ENCODE data around the gene KIRREL2. TPM values are rescaled to one million over a fixed set of nuclear protein-coding genes. Genes with fewer than 3 reads are reported as not detected.
"Not testable (repeated sequence)": the region's sequence is repeated elsewhere in the genome, so short reads cannot be mapped to it uniquely, and the experiment has no call there.

KIRREL2 gene
- total RNA-seq, 8 experiments from 2014 or later = 0.10 to 6.2 (median 1.3) TPM

GRCh38 chr19:35830986-35831385 lies 25.7 kb upstream of the KIRREL2 start:
- no peaks in the 10 kb centered on the region for H3K4me1 ChIP-seq (replicated peaks in 1 of 2)
- in situ Hi-C loops (cut with MboI; ENCODE audit: low pct_unique_long_range_greater_than_20kb in 2 of 9, low sequenced_read_pairs in 9 of 9, unreplicated experiment in 9 of 9) = no loop called here
- 27 to 90% (median 40%) methylated on average over 1 to 6 of the region's 18 CpGs; no CpG with 5 or more reads in 3 of the 10 experiments for WGBS, 10 experiments
- ATAC-seq (replicated peaks in 6 of 8) = no peak
- no peak overlapping the region for H3K27ac ChIP-seq
- H3K4me3 ChIP-seq = no peak overlapping the region

DNA sequence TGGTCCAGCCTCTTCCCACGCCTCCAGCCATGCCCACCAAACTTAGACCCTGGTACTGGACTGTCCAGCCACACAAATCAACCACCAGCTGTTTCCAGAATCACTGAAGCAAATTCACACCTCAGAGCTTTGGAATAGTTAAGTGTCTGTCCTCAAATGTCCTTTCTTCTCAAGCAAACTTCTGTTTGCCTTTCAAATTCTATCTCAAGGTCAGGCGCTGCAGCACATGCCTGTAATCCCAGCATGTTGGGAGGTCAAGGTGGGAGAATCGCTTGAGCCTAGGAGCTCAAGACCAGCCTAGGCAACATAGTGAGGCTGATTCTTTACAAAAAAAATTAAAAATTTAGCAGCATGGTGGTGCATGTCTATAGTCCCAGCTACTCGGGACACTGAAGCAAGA lies 24.7 kb upstream of the KIRREL2 start:
- no peak for ATAC-seq (replicated peaks in 6 of 8)
- no peak overlapping the region for H3K4me3 ChIP-seq
- 0 to 83% (median 37%) methylated on average over 1 to 3 of the region's 4 CpGs; no CpG with 5 or more reads in 2 of the 10 experiments for WGBS, 10 experiments
- H3K27ac ChIP-seq = no peak overlapping the region
- no peaks in the 10 kb centered on the region for H3K4me1 ChIP-seq (replicated peaks in 1 of 2)
- in situ Hi-C loops (cut with MboI; ENCODE audit: low pct_unique_long_range_greater_than_20kb in 2 of 9, low sequenced_read_pairs in 9 of 9, unreplicated experiment in 9 of 9) = no loop called here

DNA sequence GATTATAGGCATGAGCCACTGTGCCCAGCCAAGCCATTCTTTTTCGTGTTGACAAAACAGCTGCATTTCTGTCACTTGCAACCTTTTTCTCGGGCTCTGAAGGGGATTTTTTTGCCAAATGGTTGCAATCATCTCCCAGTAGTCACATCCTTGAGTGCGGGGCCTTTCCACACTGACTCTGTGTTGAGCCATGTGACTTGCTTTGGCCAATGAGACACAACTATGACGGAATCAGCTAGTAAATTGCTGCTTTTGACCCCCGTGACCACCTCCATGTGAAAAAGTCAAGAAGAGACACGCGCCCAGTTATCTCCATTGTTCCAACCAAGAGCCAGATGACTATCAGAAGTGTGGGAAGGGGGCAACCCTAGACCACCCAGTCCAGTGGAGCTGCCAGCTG lies 22.7 kb upstream of the KIRREL2 start:
- Histone ChIP-seq H3K4me3 (no peak overlapping the region), H3K27ac (no peak overlapping the region), H3K4me1 (replicated peaks in 1 of 2) (no peaks in the 10 kb centered on the region)
- peak in 4 of 8 experiments; percentile 27 to 77 (median 36) for ATAC-seq (replicated peaks in 6 of 8)
- in situ Hi-C loops (cut with MboI; ENCODE audit: low pct_unique_long_range_greater_than_20kb in 2 of 9, low sequenced_read_pairs in 9 of 9, unreplicated experiment in 9 of 9) = no loop called here
- 0 to 72% (median 50%) methylated on average over 1 to 7 of the region's 7 CpGs; no CpG with 5 or more reads in 3 of the 10 experiments for WGBS, 10 experiments

GRCh38 chr19:35836096-35836495 lies 20.6 kb upstream of the KIRREL2 start:
- H3K27ac ChIP-seq; in situ Hi-C loops (cut with MboI; ENCODE audit: low pct_unique_long_range_greater_than_20kb in 2 of 9, low sequenced_read_pairs in 9 of 9, unreplicated experiment in 9 of 9); H3K4me3 ChIP-seq; ATAC-seq (replicated peaks in 6 of 8); H3K4me1 ChIP-seq (replicated peaks in 1 of 2): not testable (repeated sequence)
- WGBS, 10 experiments = 7 to 63% (median 46%) methylated on average over 1 to 7 of the region's 11 CpGs; no CpG with 5 or more reads in 3 of the 10 experiments

GRCh38 chr19:35841961-35842595 lies 14.6 kb upstream of the KIRREL2 start:
- 19 to 82% (median 44%) methylated on average over 2 to 10 of the region's 13 CpGs; no CpG with 5 or more reads in 5 of the 10 experiments for WGBS, 10 experiments
- H3K4me3 ChIP-seq = no peak overlapping the region
- H3K4me1 ChIP-seq (replicated peaks in 1 of 2) = peaks cover 5 to 12% of the 10 kb centered on the region in 2 donors
- no peak for ATAC-seq (replicated peaks in 6 of 8)
- H3K27ac ChIP-seq = no peak overlapping the region
- in situ Hi-C loops (cut with MboI; ENCODE audit: low pct_unique_long_range_greater_than_20kb in 2 of 9, low sequenced_read_pairs in 9 of 9, unreplicated experiment in 9 of 9) = no loop called here

DNA sequence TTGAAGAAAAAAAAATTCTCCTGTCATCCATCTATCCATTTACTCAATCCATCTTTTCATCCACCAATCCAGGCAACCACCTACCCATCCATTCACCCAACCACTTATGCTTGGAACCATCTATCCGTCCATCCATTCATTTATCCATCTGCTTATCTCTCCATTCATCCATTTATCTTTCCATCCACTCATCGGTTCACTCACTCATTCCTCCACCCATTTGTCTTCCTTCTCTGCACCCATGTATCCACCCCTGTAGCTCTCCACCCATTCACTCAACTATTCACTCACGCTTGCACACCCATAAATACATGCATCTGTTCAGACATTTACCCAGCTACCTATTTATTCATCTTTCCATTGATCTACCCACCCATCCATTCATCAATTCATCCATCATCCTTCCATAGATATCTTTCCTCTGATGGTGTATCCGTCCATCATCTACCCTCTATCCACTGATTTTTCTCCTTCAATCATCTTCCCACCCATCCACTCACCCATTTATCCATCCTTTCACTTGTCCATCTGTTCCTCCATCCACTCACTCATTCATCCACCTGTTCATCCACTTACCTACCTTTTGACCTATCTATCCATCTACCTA lies 13.9 kb upstream of the KIRREL2 start:
- in situ Hi-C loops (cut with MboI; ENCODE audit: low pct_unique_long_range_greater_than_20kb in 2 of 9, low sequenced_read_pairs in 9 of 9, unreplicated experiment in 9 of 9) = no loop called here

DNA sequence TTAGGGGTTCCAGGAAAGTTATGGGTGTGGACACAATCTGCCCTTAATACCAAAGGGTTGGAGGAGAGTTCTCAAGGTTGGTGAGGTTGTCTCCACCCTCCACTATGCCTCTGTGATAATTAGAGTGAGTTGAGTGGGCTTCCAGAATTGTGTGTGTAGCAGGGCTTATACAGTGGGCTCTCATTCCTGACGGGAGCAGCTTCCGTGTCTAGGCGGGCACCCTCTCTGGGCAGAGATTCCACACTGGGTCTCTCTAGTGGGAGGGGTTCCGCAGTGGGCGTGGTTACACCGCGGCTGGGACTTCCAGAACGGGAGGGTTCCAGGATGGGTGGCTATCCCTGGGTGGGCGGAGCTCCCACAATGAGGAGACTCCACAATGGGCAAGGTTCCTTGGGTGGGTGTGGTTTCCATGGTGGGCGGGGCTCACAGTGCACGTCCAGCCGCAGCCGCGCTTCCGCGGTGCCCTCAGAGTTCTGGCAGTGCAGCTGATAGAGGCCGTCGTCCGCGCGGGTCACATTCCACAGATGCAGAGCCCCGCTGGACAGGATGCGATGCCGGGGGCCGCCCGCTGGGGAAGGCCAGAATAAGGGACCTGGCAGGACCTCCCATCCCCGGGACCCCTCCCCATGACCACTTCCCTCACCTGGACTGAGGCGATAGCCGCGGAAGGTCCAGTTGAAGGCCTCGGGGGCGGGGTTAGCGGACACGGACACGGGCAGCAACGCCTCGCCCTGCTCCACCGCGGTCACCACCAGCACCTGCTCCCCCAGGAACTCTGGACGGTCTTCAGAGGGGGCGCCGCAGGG lies 12.8 kb upstream of the KIRREL2 start:
- in situ Hi-C loops (cut with MboI; ENCODE audit: low pct_unique_long_range_greater_than_20kb in 2 of 9, low sequenced_read_pairs in 9 of 9, unreplicated experiment in 9 of 9) = no loop called here
- WGBS, 10 experiments = 7 to 40% (median 15%) methylated on average over 1 to 28 of the region's 42 CpGs; no CpG with 5 or more reads in 6 of the 10 experiments
- Histone ChIP-seq H3K27ac (no peak overlapping the region), H3K4me1 (replicated peaks in 1 of 2) (peaks cover 5 to 12% of the 10 kb centered on the region in 2 donors), H3K4me3 (peak overlapping the region in 1 of 5 donors; percentile 25)
- peak; percentile 7 to 83 (median 50) for ATAC-seq (replicated peaks in 6 of 8)

More for the DNA sequence above, 13.9 kb upstream of the KIRREL2 start:
- WGBS, 10 experiments = 50 to 89% (median 68%) methylated on average over 1 to 4 of the region's 4 CpGs; no CpG with 5 or more reads in 1 of the 10 experiments
- H3K27ac ChIP-seq = no peak overlapping the region
- peaks cover 5 to 12% of the 10 kb centered on the region in 2 donors for H3K4me1 ChIP-seq (replicated peaks in 1 of 2)
- no peak for ATAC-seq (replicated peaks in 6 of 8)
- no peak overlapping the region for H3K4me3 ChIP-seq

DNA sequence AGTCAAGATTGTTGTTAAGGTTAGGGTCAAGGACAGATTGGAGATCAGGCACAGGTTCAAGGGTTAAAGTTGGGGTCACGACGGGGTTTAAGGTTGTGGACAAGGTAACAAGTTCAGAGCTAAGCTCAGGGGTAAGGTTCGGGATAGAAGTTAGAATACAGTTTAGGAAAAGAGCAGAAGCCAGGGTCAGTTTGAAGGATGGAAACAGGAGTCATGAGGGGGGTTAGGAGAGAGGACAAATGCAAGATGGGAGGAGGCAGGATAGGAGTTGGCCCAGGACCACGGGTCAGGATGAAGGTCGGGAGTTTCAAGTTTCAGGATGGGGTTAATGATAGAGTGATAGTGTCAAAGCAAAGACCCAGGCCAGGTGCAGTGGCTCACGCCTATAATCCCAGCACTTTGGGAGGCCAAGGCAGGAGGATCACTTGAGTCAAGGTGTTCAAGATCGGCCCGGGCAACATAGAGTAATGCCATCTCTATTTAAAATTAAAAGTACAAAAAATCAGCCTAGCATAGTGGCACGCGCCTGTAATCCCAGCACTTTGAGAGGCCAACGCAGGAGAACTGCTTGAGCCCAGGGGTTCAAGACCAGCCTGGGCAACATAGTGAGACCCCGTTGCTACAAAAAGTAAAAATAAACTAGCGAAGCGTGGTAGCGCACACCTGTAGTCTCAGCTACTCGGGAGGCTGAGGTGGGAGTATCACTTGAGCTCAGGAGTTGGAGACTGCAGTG lies 12.1 kb upstream of the KIRREL2 start:
- in situ Hi-C loops (cut with MboI; ENCODE audit: low pct_unique_long_range_greater_than_20kb in 2 of 9, low sequenced_read_pairs in 9 of 9, unreplicated experiment in 9 of 9) = no loop called here
- peak in 2 of 8 experiments; percentile 1 for ATAC-seq (replicated peaks in 6 of 8)
- Histone ChIP-seq H3K27ac (no peak overlapping the region), H3K4me3 (peak overlapping the region in 2 of 5 donors; percentile 10 to 30), H3K4me1 (replicated peaks in 1 of 2) (peaks cover 5 to 12% of the 10 kb centered on the region in 2 donors)
- 20 to 95% (median 61%) methylated on average over 1 to 16 of the region's 16 CpGs for WGBS, 10 experiments

DNA sequence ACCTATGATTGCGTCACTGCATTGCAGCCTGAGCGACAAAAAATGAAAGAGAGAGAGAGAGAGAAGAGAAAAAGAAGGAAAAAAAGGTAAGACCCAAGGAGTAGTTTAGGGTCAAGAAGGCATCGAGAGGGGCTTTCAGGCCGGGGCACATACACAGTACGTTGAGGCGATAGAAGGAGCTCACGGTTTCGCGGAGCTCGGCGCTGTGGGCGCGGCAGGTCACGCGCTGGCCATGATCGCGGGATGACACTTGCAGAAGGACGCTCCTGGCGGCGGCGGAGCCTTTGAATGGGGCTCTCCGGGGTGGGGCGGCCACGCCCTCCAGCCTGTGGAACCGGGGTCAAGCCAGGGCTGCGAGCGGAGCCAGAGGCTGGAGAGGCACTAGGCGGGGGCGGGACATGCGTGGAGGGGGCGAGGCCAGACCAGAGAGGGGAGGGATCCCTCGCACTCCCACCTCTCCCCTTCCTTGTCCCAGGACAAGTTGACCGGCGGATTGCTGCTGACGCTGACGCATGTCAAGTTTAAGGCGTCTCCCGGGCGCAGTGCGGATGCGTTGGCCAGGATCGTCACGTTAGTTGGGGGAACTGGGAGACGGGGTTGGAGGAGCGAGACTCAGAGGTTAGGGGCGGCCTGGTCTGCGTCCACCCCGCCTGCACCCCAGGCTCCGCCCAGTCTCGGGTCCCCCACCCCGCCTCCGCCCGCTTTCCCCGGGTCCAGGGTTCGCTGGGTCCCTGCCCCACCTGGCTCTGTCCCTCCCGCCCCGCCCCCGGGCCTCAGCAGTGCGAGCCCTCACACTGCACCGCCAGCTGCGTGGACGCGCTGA lies 11.3 kb upstream of the KIRREL2 start:
- Histone ChIP-seq H3K27ac (no peak overlapping the region), H3K4me1 (replicated peaks in 1 of 2) (peaks cover 5 to 12% of the 10 kb centered on the region in 2 donors), H3K4me3 (peak overlapping the region in 4 of 5 donors; percentile 9 to 30 (median 11))
- peak; percentile 61 to 85 (median 80) for ATAC-seq (replicated peaks in 6 of 8)
- WGBS, 10 experiments = 6 to 48% (median 17%) methylated on average over 2 to 9 of the region's 63 CpGs; no CpG with 5 or more reads in 1 of the 10 experiments
- in situ Hi-C loops (cut with MboI; ENCODE audit: low pct_unique_long_range_greater_than_20kb in 2 of 9, low sequenced_read_pairs in 9 of 9, unreplicated experiment in 9 of 9) = no loop called here

GRCh38 chr19:35846038-35846668 lies 10.6 kb upstream of the KIRREL2 start:
- Histone ChIP-seq H3K4me1 (replicated peaks in 1 of 2) (peaks cover 5 to 12% of the 10 kb centered on the region in 2 donors), H3K27ac (no peak overlapping the region), H3K4me3 (peak overlapping the region in 3 of 5 donors; percentile 10 to 30 (median 12))
- ATAC-seq (replicated peaks in 6 of 8) = no peak
- WGBS, 10 experiments = 0 to 23% (median 2%) methylated on average over 1 to 3 of the region's 26 CpGs; no CpG with 5 or more reads in 6 of the 10 experiments
- in situ Hi-C loops (cut with MboI; ENCODE audit: low pct_unique_long_range_greater_than_20kb in 2 of 9, low sequenced_read_pairs in 9 of 9, unreplicated experiment in 9 of 9) = no loop called here

DNA sequence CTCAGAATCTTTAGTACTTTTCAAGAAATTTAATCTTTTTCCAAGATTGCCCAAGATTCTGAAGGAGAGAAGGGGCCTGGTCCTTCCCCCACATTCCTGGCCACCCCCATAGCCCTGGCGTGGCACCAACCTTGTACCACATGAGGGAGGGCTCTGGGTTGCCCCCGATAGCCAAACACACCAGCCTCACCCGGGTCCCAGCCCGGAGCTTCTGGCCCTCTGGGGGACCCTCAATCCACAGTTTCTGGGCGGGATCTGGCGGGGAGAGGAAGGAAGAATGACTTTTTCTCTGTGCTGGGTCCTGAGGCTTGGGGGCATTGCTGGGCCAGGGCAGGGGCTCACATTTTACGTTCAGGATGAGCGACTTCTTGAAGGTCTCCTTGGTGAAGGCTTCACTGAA lies 8.8 kb upstream of the KIRREL2 start:
- 0 to 80% (median 60%) methylated on average over 1 to 6 of the region's 8 CpGs; no CpG with 5 or more reads in 3 of the 10 experiments for WGBS, 10 experiments
- no peak overlapping the region for H3K27ac ChIP-seq
- in situ Hi-C loops (cut with MboI; ENCODE audit: low pct_unique_long_range_greater_than_20kb in 2 of 9, low sequenced_read_pairs in 9 of 9, unreplicated experiment in 9 of 9) = no loop called here
- no peak overlapping the region for H3K4me3 ChIP-seq
- H3K4me1 ChIP-seq (replicated peaks in 1 of 2) = peaks cover 5 to 22% of the 10 kb centered on the region in 2 donors
- no peak for ATAC-seq (replicated peaks in 6 of 8)
